ENCODE data around the gene UAP1. TPM values are rescaled to one million over a fixed set of nuclear protein-coding genes. Genes with fewer than 3 reads are reported as not detected.

The UAP1 gene
- polyA plus RNA-seq, 1 donor from 2014 or later = 40.1 TPM

DNA sequence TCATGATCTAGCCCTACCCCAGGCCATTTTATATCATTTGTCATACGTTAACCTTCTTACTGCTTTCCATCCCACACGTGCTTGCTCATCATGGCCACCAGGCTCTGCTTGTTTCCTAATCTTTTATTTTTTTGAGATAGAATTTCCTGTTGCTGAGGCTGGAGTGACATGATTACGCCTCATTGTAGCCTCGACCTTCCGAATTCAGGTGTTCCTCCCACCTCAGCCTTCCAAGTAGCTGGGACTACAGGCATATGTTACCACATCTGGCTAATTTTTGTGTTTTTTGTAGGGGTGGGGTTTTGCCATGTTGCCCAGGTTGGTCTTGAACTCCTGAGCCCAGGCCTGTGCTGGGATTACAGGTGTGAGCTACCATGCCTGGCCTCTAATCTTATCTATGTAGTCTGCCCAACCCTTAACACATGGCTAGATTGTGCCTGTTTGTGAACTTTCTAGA, 3.3 kb downstream of the UAP1 start:
- Histone ChIP-seq H3K9me2 (ENCODE audit: insufficient read depth, low read length) (no peaks in the 10 kb centered on the region), H3K36me3 (ENCODE audit: insufficient read depth, low read length) (no peaks in the 10 kb centered on the region), H3K79me2 (replicated peaks; ENCODE audit: insufficient read depth, low read length) (peaks cover 7% of the 10 kb centered on the region), H3F3A (ENCODE audit: insufficient read depth, low read length, poor library complexity, severe bottlenecking) (no peaks in the 10 kb centered on the region), H3K9ac (ENCODE audit: low read length) (no peak overlapping the region), H3K9me3 (ENCODE audit: low read length) (no peaks in the 10 kb centered on the region), H3K27me3 (ENCODE audit: insufficient read depth, low read depth, low read length) (no peaks in the 10 kb centered on the region), H2AFZ (ENCODE audit: low read depth, low read length) (no peak overlapping the region), H3K27ac (ENCODE audit: low read length) (no peak overlapping the region), H3K4me3 (ENCODE audit: low read length) (no peak overlapping the region), H3K4me2 (ENCODE audit: low read length) (no peak overlapping the region), H4K20me1 (ENCODE audit: insufficient read depth) (no peaks in the 10 kb centered on the region)
- TF ChIP-seq TAF1 (IDR thresholded peaks at IDR 0.05; ENCODE audit: low read depth) (no peak), SMC3 (conservative IDR thresholded peaks at IDR 0.05; ENCODE audit: poor library complexity) (no peak), POLR2AphosphoS5 (IDR thresholded peaks at IDR 0.05) (no peak), CTCF (IDR thresholded peaks at IDR 0.05; ENCODE audit: poor library complexity, severe bottlenecking) (no peak), EZH2 (IDR thresholded peaks at IDR 0.05; ENCODE audit: borderline replicate concordance, insufficient read depth, low read length, poor library complexity, severe bottlenecking) (no peak), RAD21 (conservative IDR thresholded peaks at IDR 0.05) (no peak), REST (IDR thresholded peaks at IDR 0.05; ENCODE audit: borderline replicate concordance) (no peak), MXI1 (conservative IDR thresholded peaks at IDR 0.05; ENCODE audit: poor library complexity, severe bottlenecking) (no peak)

GRCh38 chr1:162565460-162565859, 3.9 kb downstream of the UAP1 start:
- no peak overlapping the region for H3K4me2 ChIP-seq (ENCODE audit: low read length)
- no peak overlapping the region for H3K9ac ChIP-seq (ENCODE audit: low read length)
- H3K9me2 ChIP-seq (ENCODE audit: insufficient read depth, low read length) = no peaks in the 10 kb centered on the region
- TF ChIP-seq MXI1 (conservative IDR thresholded peaks at IDR 0.05; ENCODE audit: poor library complexity, severe bottlenecking) = no peak
- no peak for TF ChIP-seq EP300 (conservative IDR thresholded peaks at IDR 0.05; ENCODE audit: poor library complexity, severe bottlenecking)
- no peak for TF ChIP-seq CTCF (IDR thresholded peaks at IDR 0.05; ENCODE audit: poor library complexity, severe bottlenecking)
- no peak for TF ChIP-seq TAF1 (IDR thresholded peaks at IDR 0.05; ENCODE audit: low read depth)
- TF ChIP-seq SMC3 (conservative IDR thresholded peaks at IDR 0.05; ENCODE audit: poor library complexity) = no peak
- TF ChIP-seq RAD21 (conservative IDR thresholded peaks at IDR 0.05) = no peak
- no peak for TF ChIP-seq EZH2 (IDR thresholded peaks at IDR 0.05; ENCODE audit: borderline replicate concordance, insufficient read depth, low read length, poor library complexity, severe bottlenecking)
- no peak for TF ChIP-seq REST (IDR thresholded peaks at IDR 0.05; ENCODE audit: borderline replicate concordance)
- TF ChIP-seq POLR2AphosphoS5 (IDR thresholded peaks at IDR 0.05) = no peak
- peaks cover 7% of the 10 kb centered on the region for H3K79me2 ChIP-seq (replicated peaks; ENCODE audit: insufficient read depth, low read length)
- H3K27ac ChIP-seq (ENCODE audit: low read length) = no peak overlapping the region
- H3K9me3 ChIP-seq (ENCODE audit: low read length) = no peaks in the 10 kb centered on the region
- H4K20me1 ChIP-seq (ENCODE audit: insufficient read depth) = no peaks in the 10 kb centered on the region
- no peaks in the 10 kb centered on the region for H3K36me3 ChIP-seq (ENCODE audit: insufficient read depth, low read length)
- H3K4me3 ChIP-seq (ENCODE audit: low read length) = no peak overlapping the region
- no peak overlapping the region for H2AFZ ChIP-seq (ENCODE audit: low read depth, low read length)
- no peaks in the 10 kb centered on the region for H3F3A ChIP-seq (ENCODE audit: insufficient read depth, low read length, poor library complexity, severe bottlenecking)
- H3K27me3 ChIP-seq (ENCODE audit: insufficient read depth, low read depth, low read length) = no peaks in the 10 kb centered on the region
